Vagina (tissue), 2 donors: ENCODE measurements around the gene CYB5R4.

ENCODE experiments used
- CTCF ChIP-seq, 3 experiments: fragments of 450-650 bp in 2 of 3; fragments of 200-600 bp in 1 of 3; sonication (generic) in 1 of 3; IDR thresholded peaks; one replicate each; pipeline ENCODE4 v1.5.1; 2017 to 2019; ENCODE audit warnings: antibody characterized with exemption in 3 of 3, mild to moderate bottlenecking in 2 of 3, moderate library complexity in 2 of 3
- POLR2AphosphoS5 ChIP-seq, 2 donors: sonication (generic); formaldehyde crosslinking; IDR thresholded peaks; one replicate each; pipeline ENCODE4 v1.9.0; 2017; ENCODE audit warnings: antibody characterized with exemption in 2 of 2, mild to moderate bottlenecking in 2 of 2, low read depth in 1 of 2; ENCODE audit not compliant: insufficient read depth in 1 of 2

DNA sequence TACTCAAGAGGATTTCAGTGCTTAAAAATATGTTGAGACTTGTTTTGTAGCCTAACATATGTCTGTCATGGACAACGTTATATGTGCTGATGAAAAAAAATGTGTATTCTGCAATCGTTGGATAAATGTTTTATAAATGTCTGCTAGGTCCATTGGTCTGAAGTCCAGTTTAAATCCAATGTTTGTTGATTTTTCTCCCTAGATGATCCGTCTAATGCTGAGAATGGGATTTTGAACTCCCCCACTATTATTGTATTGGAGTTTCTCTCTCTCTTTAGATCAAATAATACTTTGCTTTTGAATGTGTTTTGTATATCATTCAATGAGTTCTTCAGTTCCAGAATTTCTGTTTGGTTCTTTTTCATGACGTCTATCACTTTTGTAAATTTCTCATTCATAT, 44.9 kb downstream of the CYB5R4 start:
- TF ChIP-seq CTCF (IDR thresholded peaks at IDR 0.05) (no peak), POLR2AphosphoS5 (IDR thresholded peaks at IDR 0.05; ENCODE audit: insufficient read depth in 1 of 2, low read depth in 1 of 2) (no peak)
